HepG2 (cell line): ENCODE measurements around the gene ALG3. TPM values are rescaled to one million over a fixed set of nuclear protein-coding genes. Genes with fewer than 3 reads are reported as not detected.

Experiments used
- ATM ChIP-seq: fragments of 450-650 bp; IDR thresholded peaks from 2 replicates; pipeline ENCODE4 v1.7.1; 2017; ENCODE audit warnings: mild to moderate bottlenecking, borderline replicate concordance
- ATRX ChIP-seq: sonication (generic); formaldehyde crosslinking; IDR thresholded peaks from 2 replicates; pipeline ENCODE4 v1.4.0; 2020; ENCODE audit warnings: missing genetic modification reagents, borderline replicate concordance
- FOXC1 ChIP-seq: sonication (generic); formaldehyde crosslinking; IDR thresholded peaks from 2 replicates; pipeline ENCODE4 v1.8.0; 2022; ENCODE audit warnings: mild to moderate bottlenecking, missing genetic modification reagents, borderline replicate concordance
- FOXK2 ChIP-seq: fragments of 450-650 bp; IDR thresholded peaks from 2 replicates; pipeline ENCODE4 v1.6.1; 2016
- HOXA7 ChIP-seq: sonication (generic); formaldehyde crosslinking; IDR thresholded peaks from 2 replicates; pipeline ENCODE4 v1.8.1; 2022; ENCODE audit warnings: mild to moderate bottlenecking, missing genetic modification reagents, moderate library complexity
- PCBP1 ChIP-seq: fragments of 200-400 bp; formaldehyde crosslinking; IDR thresholded peaks from 2 replicates; pipeline ENCODE4 v1.6.1; 2017; ENCODE audit warnings: mild to moderate bottlenecking, low read depth, low read length, borderline replicate concordance
- POLR2A ChIP-seq, 2 experiments: IDR thresholded peaks; 2 replicates each; pipeline ENCODE4 v1.6.1; 2011; ENCODE audit warnings: low read depth in 2 of 2, low read length in 2 of 2, mild to moderate bottlenecking in 1 of 2, moderate library complexity in 1 of 2; ENCODE audit not compliant: insufficient read depth in 1 of 2
- SRY ChIP-seq: sonication (generic); formaldehyde crosslinking; IDR thresholded peaks from 2 replicates; pipeline ENCODE4 v1.8.0; 2022; ENCODE audit warnings: mild to moderate bottlenecking, missing genetic modification reagents
- XRCC5 ChIP-seq: fragments of 200-400 bp; formaldehyde crosslinking; optimal IDR thresholded peaks from 2 replicates; pipeline ENCODE3; 2017; ENCODE audit warnings: mild to moderate bottlenecking, low read length
- ZBTB37 ChIP-seq: sonication (generic); formaldehyde crosslinking; IDR thresholded peaks from 2 replicates; pipeline ENCODE4 v1.4.0; 2020; ENCODE audit warnings: mild to moderate bottlenecking, missing genetic modification reagents
- ZNF251 ChIP-seq: sonication (generic); formaldehyde crosslinking; IDR thresholded peaks from 2 replicates; pipeline ENCODE4 v1.9.0; 2021; ENCODE audit warnings: mild to moderate bottlenecking, missing genetic modification reagents
- ZNF3 ChIP-seq: IDR thresholded peaks from 2 replicates; pipeline ENCODE4 v1.7.0; 2017; ENCODE audit warnings: inconsistent platforms
- ZNF335 ChIP-seq: sonication (generic); formaldehyde crosslinking; IDR thresholded peaks from 2 replicates; pipeline ENCODE4 v1.4.0; 2020; ENCODE audit warnings: missing genetic modification reagents
- ZNF616 ChIP-seq: sonication (generic); formaldehyde crosslinking; IDR thresholded peaks from 2 replicates; pipeline ENCODE4 v1.5.0; 2020; ENCODE audit warnings: low read depth, mild to moderate bottlenecking, missing genetic modification reagents
- ZSCAN21 ChIP-seq: sonication (generic); formaldehyde crosslinking; IDR thresholded peaks from 2 replicates; pipeline ENCODE4 v1.8.0; 2022; ENCODE audit warnings: mild to moderate bottlenecking, missing genetic modification reagents, moderate library complexity, borderline replicate concordance
- ZSCAN31 ChIP-seq: sonication (generic); formaldehyde crosslinking; IDR thresholded peaks from 2 replicates; pipeline ENCODE4 v1.5.0; 2020; ENCODE audit warnings: low read depth, mild to moderate bottlenecking, missing genetic modification reagents
- polyA plus RNA-seq, 8 experiments: library from polyadenylated mRNA; depleted of rRNA in 3 of 8; stranded (reverse) in 7 of 8; unstranded in 1 of 8; fragments of >200 nt; fragmentation: Illumina TruSeq in 4 of 8; extraction: Trizol in 4 of 8; gene quantifications; 2 replicates each; pipeline versions ENCODE4 v1.2.1 to v1.2.3, GENCODE V29; 2011 to 2016; ENCODE audit warnings: low read depth in 4 of 8, missing spikeins in 1 of 8, mixed read lengths in 1 of 8; ENCODE audit not compliant: insufficient read depth in 1 of 8
- total RNA-seq, 5 experiments: library from RNA; depleted of rRNA; stranded (reverse); fragments of >200 nt; fragmentation: Illumina TruSeq; extraction: Trizol; gene quantifications; 2 replicates each; pipeline ENCODE4 v1.2.3, GENCODE V29; 2016; ENCODE audit warnings: low read depth in 1 of 5
- TF ChIP-seq, protein P1 (sequence below): sonication (generic); formaldehyde crosslinking; IDR thresholded peaks from 2 replicates; pipeline ENCODE4 v1.4.0; 2020; ENCODE audit warnings: mild to moderate bottlenecking, missing genetic modification reagents
- TF ChIP-seq, protein P2 (sequence below): sonication (generic); formaldehyde crosslinking; IDR thresholded peaks from 2 replicates; pipeline ENCODE4 v1.4.0; 2020; ENCODE audit warnings: mild to moderate bottlenecking, low read depth, missing genetic modification reagents
- TF ChIP-seq, protein P3 (sequence below): sonication (generic); formaldehyde crosslinking; IDR thresholded peaks from 2 replicates; pipeline ENCODE4 v1.5.0; 2020; ENCODE audit warnings: missing genetic modification reagents
- TF ChIP-seq, protein P4 (sequence below): sonication (generic); formaldehyde crosslinking; IDR thresholded peaks from 2 replicates; pipeline ENCODE4 v1.4.0; 2020; ENCODE audit warnings: low read depth, mild to moderate bottlenecking, missing genetic modification reagents

Gene ALG3
- total and polyA plus RNA-seq, 2 of the 13 experiments (the other 11 are each of a cell fraction or from before 2014, with no cell fraction given): 46.6 to 57.1 TPM

GRCh38 chr3:184248454-184249411, at the start of gene ALG3 (continued):
- no peak for TF ChIP-seq ZBTB37 (CRISPR knock-in tag)
- TF ChIP-seq ZNF335: peak; percentile 37
- TF ChIP-seq PCBP1: 0 out of 2 replicates have a peak, but pooled peaks have one; percentile 76
- TF ChIP-seq ZSCAN21 (CRISPR knock-in tag): peak; percentile 91
- TF ChIP-seq, protein P1, sequence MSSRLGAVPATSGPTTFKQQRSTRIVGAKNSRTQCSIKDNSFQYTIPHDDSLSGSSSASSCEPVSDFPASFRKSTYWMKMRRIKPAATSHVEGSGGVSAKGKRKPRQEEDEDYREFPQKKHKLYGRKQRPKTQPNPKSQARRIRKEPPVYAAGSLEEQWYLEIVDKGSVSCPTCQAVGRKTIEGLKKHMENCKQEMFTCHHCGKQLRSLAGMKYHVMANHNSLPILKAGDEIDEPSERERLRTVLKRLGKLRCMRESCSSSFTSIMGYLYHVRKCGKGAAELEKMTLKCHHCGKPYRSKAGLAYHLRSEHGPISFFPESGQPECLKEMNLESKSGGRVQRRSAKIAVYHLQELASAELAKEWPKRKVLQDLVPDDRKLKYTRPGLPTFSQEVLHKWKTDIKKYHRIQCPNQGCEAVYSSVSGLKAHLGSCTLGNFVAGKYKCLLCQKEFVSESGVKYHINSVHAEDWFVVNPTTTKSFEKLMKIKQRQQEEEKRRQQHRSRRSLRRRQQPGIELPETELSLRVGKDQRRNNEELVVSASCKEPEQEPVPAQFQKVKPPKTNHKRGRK (CRISPR knock-in tag): 0 out of 2 replicates have a peak, but pooled peaks have one; percentile 78
- peak; percentile 65; the same call in 1 of the 2 replicates for TF ChIP-seq SRY (CRISPR knock-in tag)
- peak in 1 of 2 experiments; percentile 94; a peak in 2 of 4 replicates for TF ChIP-seq POLR2A (IDR thresholded peaks at IDR 0.05; ENCODE audit: insufficient read depth in 1 of 2, low read depth in 2 of 2, low read length in 2 of 2)
- TF ChIP-seq XRCC5: peak; percentile 90
- peak; percentile 72 for TF ChIP-seq ZSCAN31 (CRISPR knock-in tag)
- TF ChIP-seq ZNF3 (CRISPR knock-in tag): no peak
- TF ChIP-seq, protein P2, sequence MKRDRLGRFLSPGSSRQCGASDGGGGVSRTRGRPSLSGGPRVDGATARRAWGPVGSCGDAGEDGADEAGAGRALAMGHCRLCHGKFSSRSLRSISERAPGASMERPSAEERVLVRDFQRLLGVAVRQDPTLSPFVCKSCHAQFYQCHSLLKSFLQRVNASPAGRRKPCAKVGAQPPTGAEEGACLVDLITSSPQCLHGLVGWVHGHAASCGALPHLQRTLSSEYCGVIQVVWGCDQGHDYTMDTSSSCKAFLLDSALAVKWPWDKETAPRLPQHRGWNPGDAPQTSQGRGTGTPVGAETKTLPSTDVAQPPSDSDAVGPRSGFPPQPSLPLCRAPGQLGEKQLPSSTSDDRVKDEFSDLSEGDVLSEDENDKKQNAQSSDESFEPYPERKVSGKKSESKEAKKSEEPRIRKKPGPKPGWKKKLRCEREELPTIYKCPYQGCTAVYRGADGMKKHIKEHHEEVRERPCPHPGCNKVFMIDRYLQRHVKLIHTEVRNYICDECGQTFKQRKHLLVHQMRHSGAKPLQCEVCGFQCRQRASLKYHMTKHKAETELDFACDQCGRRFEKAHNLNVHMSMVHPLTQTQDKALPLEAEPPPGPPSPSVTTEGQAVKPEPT: no peak
- TF ChIP-seq HOXA7: no peak
- TF ChIP-seq, protein P3, sequence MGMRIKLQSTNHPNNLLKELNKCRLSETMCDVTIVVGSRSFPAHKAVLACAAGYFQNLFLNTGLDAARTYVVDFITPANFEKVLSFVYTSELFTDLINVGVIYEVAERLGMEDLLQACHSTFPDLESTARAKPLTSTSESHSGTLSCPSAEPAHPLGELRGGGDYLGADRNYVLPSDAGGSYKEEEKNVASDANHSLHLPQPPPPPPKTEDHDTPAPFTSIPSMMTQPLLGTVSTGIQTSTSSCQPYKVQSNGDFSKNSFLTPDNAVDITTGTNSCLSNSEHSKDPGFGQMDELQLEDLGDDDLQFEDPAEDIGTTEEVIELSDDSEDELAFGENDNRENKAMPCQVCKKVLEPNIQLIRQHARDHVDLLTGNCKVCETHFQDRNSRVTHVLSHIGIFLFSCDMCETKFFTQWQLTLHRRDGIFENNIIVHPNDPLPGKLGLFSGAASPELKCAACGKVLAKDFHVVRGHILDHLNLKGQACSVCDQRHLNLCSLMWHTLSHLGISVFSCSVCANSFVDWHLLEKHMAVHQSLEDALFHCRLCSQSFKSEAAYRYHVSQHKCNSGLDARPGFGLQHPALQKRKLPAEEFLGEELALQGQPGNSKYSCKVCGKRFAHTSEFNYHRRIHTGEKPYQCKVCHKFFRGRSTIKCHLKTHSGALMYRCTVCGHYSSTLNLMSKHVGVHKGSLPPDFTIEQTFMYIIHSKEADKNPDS: 0 out of 2 replicates have a peak, but pooled peaks have one; percentile 29
- TF ChIP-seq ZNF616: peak; percentile 83; the same call in 1 of the 2 replicates
- no peak for TF ChIP-seq FOXC1 (CRISPR knock-in tag)
- no peak for TF ChIP-seq ZNF251 (CRISPR knock-in tag)
- no peak for TF ChIP-seq ATM
- TF ChIP-seq, protein P4, sequence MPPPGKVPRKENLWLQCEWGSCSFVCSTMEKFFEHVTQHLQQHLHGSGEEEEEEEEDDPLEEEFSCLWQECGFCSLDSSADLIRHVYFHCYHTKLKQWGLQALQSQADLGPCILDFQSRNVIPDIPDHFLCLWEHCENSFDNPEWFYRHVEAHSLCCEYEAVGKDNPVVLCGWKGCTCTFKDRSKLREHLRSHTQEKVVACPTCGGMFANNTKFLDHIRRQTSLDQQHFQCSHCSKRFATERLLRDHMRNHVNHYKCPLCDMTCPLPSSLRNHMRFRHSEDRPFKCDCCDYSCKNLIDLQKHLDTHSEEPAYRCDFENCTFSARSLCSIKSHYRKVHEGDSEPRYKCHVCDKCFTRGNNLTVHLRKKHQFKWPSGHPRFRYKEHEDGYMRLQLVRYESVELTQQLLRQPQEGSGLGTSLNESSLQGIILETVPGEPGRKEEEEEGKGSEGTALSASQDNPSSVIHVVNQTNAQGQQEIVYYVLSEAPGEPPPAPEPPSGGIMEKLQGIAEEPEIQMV (CRISPR knock-in tag): 0 out of 2 replicates have a peak, but pooled peaks have one; percentile 38
- TF ChIP-seq FOXK2: no peak
- 0 out of 2 replicates have a peak, but pooled peaks have one; percentile 40 for TF ChIP-seq ATRX (CRISPR knock-in tag)
